ENCODE measurements around the gene ZC2HC1B. TPM values are rescaled to one million over a fixed set of nuclear protein-coding genes. Genes with fewer than 3 reads are reported as not detected.
A peak's percentile ranks its signal among the peaks of the same experiment; 100 is the strongest.

Gene ZC2HC1B
- total RNA-seq, 2 experiments from 2014 or later: not detected

GRCh38 chr6:143934331-143934730, 70.1 kb downstream of the ZC2HC1B start:
- ChIA-PET POLR2A (no interaction called here), CTCF (interaction anchor here (0.8 to 3.2 kb wide), 3 partner anchors 12 to 79 kb away, joined by 3 to 14 read pairs (median 3); no protein-coding TSS in a partner anchor)
- no peak for DNase-seq
- no peak for ATAC-seq
- no peaks in the 10 kb centered on the region for H3K4me1 Mint-ChIP-seq
- intact Hi-C loops (cut with DNase I, micrococcal nuclease): no loop called here
- H3K36me3 Mint-ChIP-seq (ENCODE audit: low read depth): peaks cover 5% of the 10 kb centered on the region
- no peak overlapping the region for H3K27ac Mint-ChIP-seq
- H3K9me3 Mint-ChIP-seq (ENCODE audit: low read depth): peaks cover 13% of the 10 kb centered on the region
- peaks cover 4% of the 10 kb centered on the region for H3K27me3 Mint-ChIP-seq
- no peak overlapping the region for H3K4me3 Mint-ChIP-seq

- peaks cover 5% of the 10 kb centered on the region for H3K36me3 Mint-ChIP-seq (ENCODE audit: low read depth)
- ChIA-PET CTCF (interaction anchor here (0.8 to 3.2 kb wide), 2 partner anchors 71 to 78 kb away, joined by 3 to 14 read pairs; no protein-coding TSS in a partner anchor), POLR2A (no interaction called here)
- intact Hi-C loops (cut with DNase I, micrococcal nuclease): no loop called here
- peaks cover 3% of the 10 kb centered on the region for H3K27me3 Mint-ChIP-seq
- H3K4me1 Mint-ChIP-seq: peaks cover under 1% of the 10 kb centered on the region
- H3K27ac Mint-ChIP-seq: no peak overlapping the region
- ATAC-seq: no peak
- DNase-seq: no peak
- peaks cover 13% of the 10 kb centered on the region for H3K9me3 Mint-ChIP-seq (ENCODE audit: low read depth)
- H3K4me3 Mint-ChIP-seq: no peak overlapping the region
Measured at GRCh38 chr6:143934867-143935266, 70.6 kb downstream of the ZC2HC1B start.

GRCh38 chr6:143936347-143936746, 72.1 kb downstream of the ZC2HC1B start:
- Mint-ChIP-seq H3K9me3 (ENCODE audit: low read depth) (peaks cover 8% of the 10 kb centered on the region), H3K4me1 (peaks cover 3% of the 10 kb centered on the region), H3K27me3 (no peaks in the 10 kb centered on the region), H3K36me3 (ENCODE audit: low read depth) (peaks cover 5% of the 10 kb centered on the region), H3K27ac (no peak overlapping the region), H3K4me3 (no peak overlapping the region)
- ChIA-PET POLR2A (no interaction called here), CTCF (interaction anchor here (0.6 kb wide), 1 partner anchor 153 kb away, joined by 3 read pairs; no protein-coding TSS in a partner anchor)
- DNase-seq (no peak), ATAC-seq (no peak)
- intact Hi-C loops (cut with DNase I, micrococcal nuclease): no loop called here

- Mint-ChIP-seq H3K4me1 (peaks cover 3% of the 10 kb centered on the region), H3K27ac (no peak overlapping the region), H3K36me3 (ENCODE audit: low read depth) (peaks cover 4% of the 10 kb centered on the region), H3K27me3 (no peaks in the 10 kb centered on the region), H3K4me3 (no peak overlapping the region), H3K9me3 (ENCODE audit: low read depth) (peaks cover 4% of the 10 kb centered on the region)
- POLR2A ChIA-PET: no interaction called here
- intact Hi-C loops (cut with DNase I, micrococcal nuclease): no loop called here
- ATAC-seq (no peak), DNase-seq (no peak)
- CTCF ChIA-PET: interaction anchor here (0.6 to 8.5 kb wide), 7 partner anchors 17 to 1903 kb away, joined by 3 to 125 read pairs (median 3); no protein-coding TSS in a partner anchor
Measured at GRCh38 chr6:143936778-143937667, 72.7 kb downstream of the ZC2HC1B start.

GRCh38 chr6:143937668-143937970, 73.3 kb downstream of the ZC2HC1B start:
- ChIA-PET CTCF (interaction anchor here (0.6 to 8.5 kb wide), 6 partner anchors 17 to 1904 kb away, joined by 3 to 125 read pairs (median 3); no protein-coding TSS in a partner anchor), POLR2A (no interaction called here)
- H3K27me3 Mint-ChIP-seq: no peaks in the 10 kb centered on the region
- H3K9me3 Mint-ChIP-seq (ENCODE audit: low read depth): peaks cover 3% of the 10 kb centered on the region
- H3K27ac Mint-ChIP-seq: no peak overlapping the region
- peaks cover 3% of the 10 kb centered on the region for H3K4me1 Mint-ChIP-seq
- intact Hi-C loops (cut with DNase I, micrococcal nuclease): no loop called here
- H3K36me3 Mint-ChIP-seq (ENCODE audit: low read depth): no peaks in the 10 kb centered on the region
- ATAC-seq (no peak), DNase-seq (no peak)
- no peak overlapping the region for H3K4me3 Mint-ChIP-seq

- Mint-ChIP-seq H3K4me1 (peaks cover 3% of the 10 kb centered on the region), H3K27me3 (no peaks in the 10 kb centered on the region), H3K36me3 (ENCODE audit: low read depth) (no peaks in the 10 kb centered on the region), H3K4me3 (no peak overlapping the region), H3K9me3 (ENCODE audit: low read depth) (no peaks in the 10 kb centered on the region), H3K27ac (no peak overlapping the region)
- ATAC-seq (no peak), DNase-seq (no peak)
- ChIA-PET POLR2A (interaction anchor here (0.6 kb wide), 1 partner anchor 16 kb away, joined by 3 read pairs; no protein-coding TSS in a partner anchor), CTCF (interaction anchor here (0.6 to 8.5 kb wide), 31 partner anchors 8 to 363 kb away, joined by 3 to 125 read pairs (median 5); partner anchors contain the start of gene LTV1)
- intact Hi-C loops (cut with DNase I, micrococcal nuclease): no loop called here
Measured at GRCh38 chr6:143939364-143939763, 75.1 kb downstream of the ZC2HC1B start.

GRCh38 chr6:143940011-143940597, 75.8 kb downstream of the ZC2HC1B start:
- intact Hi-C loops (cut with DNase I, micrococcal nuclease): loop anchor here (1.0 to 5.0 kb wide), 4 partner anchors 157 to 365 kb away; partner anchors contain the start of gene SF3B5 (in 1 of the 2)
- DNase-seq (peak; percentile 75), ATAC-seq (peak; percentile 93)
- H3K27ac Mint-ChIP-seq: no peak overlapping the region
- no peaks in the 10 kb centered on the region for H3K27me3 Mint-ChIP-seq
- no peaks in the 10 kb centered on the region for H3K36me3 Mint-ChIP-seq (ENCODE audit: low read depth)
- H3K4me1 Mint-ChIP-seq: peaks cover 3% of the 10 kb centered on the region
- CTCF ChIA-PET: interaction anchor here (0.6 to 8.5 kb wide), 49 partner anchors 8 to 489 kb away, joined by 3 to 125 read pairs (median 4); partner anchors contain the start of gene PEX3
- no peak overlapping the region for H3K4me3 Mint-ChIP-seq
- POLR2A ChIA-PET: interaction anchor here (0.6 kb wide), 1 partner anchor 16 kb away, joined by 3 read pairs; no protein-coding TSS in a partner anchor
- H3K9me3 Mint-ChIP-seq (ENCODE audit: low read depth): no peaks in the 10 kb centered on the region

- H3K4me1 Mint-ChIP-seq: peaks cover 3% of the 10 kb centered on the region
- H3K36me3 Mint-ChIP-seq (ENCODE audit: low read depth): no peaks in the 10 kb centered on the region
- H3K27ac Mint-ChIP-seq: no peak overlapping the region
- ATAC-seq (peak; percentile 73), DNase-seq (peak; percentile 83)
- no peak overlapping the region for H3K4me3 Mint-ChIP-seq
- ChIA-PET CTCF (interaction anchor here (0.6 to 8.5 kb wide), 27 partner anchors 9 to 969 kb away, joined by 3 to 125 read pairs (median 4); no protein-coding TSS in a partner anchor), POLR2A (interaction anchor here (0.8 kb wide), 1 partner anchor 236 kb away, joined by 5 read pairs; no protein-coding TSS in a partner anchor)
- no peaks in the 10 kb centered on the region for H3K9me3 Mint-ChIP-seq (ENCODE audit: low read depth)
- intact Hi-C loops (cut with DNase I, micrococcal nuclease): loop anchor here (1.0 to 5.0 kb wide), 6 partner anchors 71 to 365 kb away; partner anchors contain the start of gene SF3B5 (in 1 of the 2)
- H3K27me3 Mint-ChIP-seq: no peaks in the 10 kb centered on the region
Measured at GRCh38 chr6:143941852-143942627, 77.8 kb downstream of the ZC2HC1B start.

GRCh38 chr6:143948208-143948607, 83.9 kb downstream of the ZC2HC1B start:
- ChIA-PET CTCF (interaction anchor here (1.0 kb wide), 1 partner anchor 8 kb away, joined by 3 read pairs; no protein-coding TSS in a partner anchor), POLR2A (no interaction called here)
- H3K27ac Mint-ChIP-seq: no peak overlapping the region
- intact Hi-C loops (cut with DNase I, micrococcal nuclease): no loop called here
- peaks cover 4% of the 10 kb centered on the region for H3K36me3 Mint-ChIP-seq (ENCODE audit: low read depth)
- H3K9me3 Mint-ChIP-seq (ENCODE audit: low read depth): no peaks in the 10 kb centered on the region
- H3K4me1 Mint-ChIP-seq: no peaks in the 10 kb centered on the region
- no peaks in the 10 kb centered on the region for H3K27me3 Mint-ChIP-seq
- DNase-seq (no peak), ATAC-seq (no peak)
- H3K4me3 Mint-ChIP-seq: no peak overlapping the region

GRCh38 chr6:143949535-143949934, 85.3 kb downstream of the ZC2HC1B start:
- Mint-ChIP-seq H3K27ac (no peak overlapping the region), H3K4me3 (no peak overlapping the region), H3K36me3 (ENCODE audit: low read depth) (peaks cover 4% of the 10 kb centered on the region), H3K4me1 (no peaks in the 10 kb centered on the region), H3K9me3 (ENCODE audit: low read depth) (no peaks in the 10 kb centered on the region), H3K27me3 (no peaks in the 10 kb centered on the region)
- POLR2A ChIA-PET: no interaction called here
- CTCF ChIA-PET: interaction anchor here (0.8 kb wide), 1 partner anchor 9 kb away, joined by 4 read pairs; no protein-coding TSS in a partner anchor
- intact Hi-C loops (cut with DNase I, micrococcal nuclease): no loop called here
- ATAC-seq: no peak
- no peak for DNase-seq

- Mint-ChIP-seq H3K4me3 (no peak overlapping the region), H3K36me3 (ENCODE audit: low read depth) (peaks cover 4% of the 10 kb centered on the region), H3K27me3 (no peaks in the 10 kb centered on the region), H3K9me3 (ENCODE audit: low read depth) (no peaks in the 10 kb centered on the region), H3K27ac (no peak overlapping the region), H3K4me1 (no peaks in the 10 kb centered on the region)
- ChIA-PET POLR2A (no interaction called here), CTCF (interaction anchor here (0.5 to 2.0 kb wide), 2 partner anchors 10 to 403 kb away, joined by 4 to 7 read pairs; no protein-coding TSS in a partner anchor)
- no peak for ATAC-seq
- intact Hi-C loops (cut with DNase I, micrococcal nuclease): no loop called here
- DNase-seq: no peak
Measured at GRCh38 chr6:143949962-143950361, 85.7 kb downstream of the ZC2HC1B start.
